NCI-H2196 (cell line): ENCODE data around the gene FBXO3.

Experiments used
- DNase-seq: peaks from one replicate; lab custom pipeline; 2025; ENCODE audit not compliant: unreplicated experiment; lab: John Stamatoyannopoulos, UW

Gene FBXO3

DNA sequence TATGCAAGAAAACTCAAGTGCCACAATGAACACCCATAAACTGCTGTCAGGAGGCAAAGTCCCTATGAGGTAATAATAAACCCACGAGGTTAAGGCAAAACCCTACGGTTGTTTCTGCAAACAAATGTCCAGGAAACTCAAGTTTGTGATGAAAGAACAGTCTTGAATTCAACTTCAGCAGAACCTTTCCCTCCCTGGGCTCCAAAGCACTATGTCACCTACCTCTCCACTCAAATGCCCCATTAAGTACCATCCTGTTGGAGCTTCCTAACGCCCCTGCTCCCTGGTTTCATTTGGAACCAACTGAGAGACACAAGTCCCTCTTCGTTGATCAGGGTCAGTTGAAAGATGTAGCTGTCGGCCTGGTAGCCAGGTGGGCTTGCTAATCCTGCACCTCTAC lies 71.1 kb downstream of the FBXO3 start:
- no peak for DNase-seq

DNA sequence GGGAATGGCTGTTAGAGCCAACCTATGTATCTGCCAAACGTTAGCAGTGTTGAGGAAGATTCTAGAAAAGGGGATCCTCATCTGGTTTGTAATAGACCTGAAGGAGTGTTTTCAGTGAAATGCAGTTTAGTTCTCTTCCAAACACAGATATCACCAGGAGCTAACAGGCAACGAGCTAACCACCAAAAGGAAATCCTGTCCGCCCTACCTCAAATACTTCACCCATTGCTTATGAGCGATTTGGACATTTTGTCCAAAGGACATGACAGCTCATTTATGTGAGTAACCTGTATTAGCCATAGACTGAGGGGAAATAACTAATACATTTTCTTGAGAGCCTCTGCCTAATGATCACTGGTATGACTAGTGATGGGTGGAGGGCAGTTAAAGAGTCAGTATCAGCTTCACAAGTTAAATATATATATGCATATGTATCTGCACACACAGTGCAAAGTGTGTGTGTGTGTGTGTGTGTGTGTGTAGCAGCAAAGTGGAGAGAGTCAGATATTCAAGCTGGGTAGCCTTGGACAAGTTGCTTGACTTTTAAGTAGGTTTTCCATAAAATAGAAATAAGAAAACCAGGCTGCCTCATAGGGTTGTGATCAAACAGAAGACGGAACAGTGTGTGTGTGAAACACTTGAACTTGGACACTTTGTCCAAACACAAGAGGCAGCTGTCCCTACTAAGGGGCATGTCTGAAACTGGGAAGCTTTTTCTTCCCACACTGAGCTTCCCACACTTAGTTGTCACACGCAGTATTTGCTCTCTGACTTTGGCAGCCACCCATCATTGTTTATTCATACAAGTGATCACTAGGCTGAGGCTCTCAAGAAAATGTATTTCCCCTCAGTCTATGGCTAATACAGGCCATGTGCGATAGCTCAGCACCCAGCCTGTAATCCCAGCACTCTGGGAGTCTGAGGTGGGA lies 72.8 kb downstream of the FBXO3 start:
- DNase-seq: peak; percentile 28

DNA sequence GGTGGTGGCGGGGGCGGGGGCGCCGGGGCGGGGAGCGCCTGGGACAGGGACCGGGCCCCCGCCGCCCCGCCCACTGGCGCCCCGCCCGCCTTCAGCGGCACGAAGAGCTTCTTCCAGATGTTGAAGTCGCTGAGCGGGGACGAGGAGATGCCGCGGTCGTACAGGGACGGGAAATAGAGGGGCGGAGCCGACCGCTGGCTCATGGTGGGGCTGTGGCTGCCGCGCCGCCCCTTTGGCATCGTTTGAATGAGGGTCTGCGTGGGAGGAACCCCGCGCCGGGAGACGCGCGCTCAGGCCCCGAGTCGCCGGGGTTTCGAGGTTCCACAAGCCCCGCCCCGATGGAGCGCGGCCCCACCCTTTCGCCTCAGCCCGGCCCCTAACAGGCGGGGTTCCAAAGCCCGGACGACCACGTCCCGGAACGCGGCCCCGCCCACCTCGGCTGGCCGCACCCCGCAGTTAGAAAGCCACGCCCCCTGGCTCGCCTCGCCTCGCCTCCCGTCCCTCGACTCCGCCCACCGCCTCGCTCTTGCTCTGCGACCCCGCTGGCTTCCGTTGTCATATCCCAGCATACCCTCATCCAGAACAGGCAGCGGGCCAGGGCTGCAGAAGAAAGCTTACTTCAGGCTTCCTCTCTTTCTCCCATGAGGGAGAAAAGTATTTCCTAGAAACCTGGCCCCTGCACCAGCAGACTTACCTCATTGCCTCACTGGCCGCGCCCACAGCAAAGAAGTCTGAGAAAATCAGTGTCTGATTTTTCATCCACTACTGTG lies 73.6 kb downstream of the FBXO3 start, which contains the start of gene C11orf91:
C11orf91 (minus strand) TSS at position 325 of the 770 bp plus-strand sequence; CDS start at position 239, 86 bp downstream.
- peak; percentile 96 for DNase-seq

DNA sequence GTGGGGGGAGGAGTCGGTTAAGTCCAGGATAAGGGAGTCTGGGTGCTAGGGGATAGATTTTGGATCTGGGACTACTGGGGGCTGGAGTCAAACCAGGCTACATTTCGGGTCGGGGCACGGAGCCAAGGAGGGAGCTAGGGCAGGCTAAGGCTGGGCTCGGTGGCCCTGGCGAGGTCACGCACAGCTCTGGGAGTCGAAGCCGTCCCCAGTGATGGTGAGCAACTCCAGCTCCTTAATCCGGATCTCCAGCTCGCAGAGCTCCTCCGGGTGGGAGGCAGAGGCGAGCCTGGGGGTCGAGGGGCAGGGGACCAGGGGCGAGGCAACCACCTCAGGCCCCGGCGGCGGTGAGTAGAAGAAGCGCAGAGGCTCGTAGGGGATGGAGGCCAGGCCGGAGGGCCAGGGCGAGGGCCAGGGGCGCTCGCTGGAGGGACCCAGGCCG lies 74.2 kb downstream of the FBXO3 start:
- no peak for DNase-seq

DNA sequence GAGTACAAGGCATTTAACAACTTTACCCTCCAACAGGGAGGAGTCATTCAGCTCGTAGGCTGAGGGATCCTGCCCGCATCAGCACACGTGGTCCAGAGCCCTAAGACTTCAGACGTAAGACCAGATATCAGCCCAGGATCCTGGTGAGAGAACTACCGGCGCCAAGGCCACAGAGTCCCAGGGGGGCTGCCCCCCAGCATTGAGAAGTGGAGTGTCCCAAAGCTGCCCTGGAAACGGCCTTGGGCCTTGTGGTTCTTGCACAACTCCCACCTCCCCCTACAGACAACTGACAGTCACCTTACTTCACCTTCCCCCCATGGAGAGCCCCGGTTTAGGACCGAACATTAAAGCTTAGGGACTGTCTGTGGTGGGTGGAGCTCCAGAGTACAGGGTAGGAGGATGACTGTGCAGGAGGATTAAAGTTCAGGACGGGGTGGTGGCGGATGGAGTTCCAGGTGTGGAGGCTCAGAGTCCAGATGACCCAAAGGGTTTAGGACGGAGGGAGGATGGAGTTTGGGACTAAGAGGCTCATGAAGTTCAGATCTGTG lies 74.7 kb downstream of the FBXO3 start:
- no peak for DNase-seq

DNA sequence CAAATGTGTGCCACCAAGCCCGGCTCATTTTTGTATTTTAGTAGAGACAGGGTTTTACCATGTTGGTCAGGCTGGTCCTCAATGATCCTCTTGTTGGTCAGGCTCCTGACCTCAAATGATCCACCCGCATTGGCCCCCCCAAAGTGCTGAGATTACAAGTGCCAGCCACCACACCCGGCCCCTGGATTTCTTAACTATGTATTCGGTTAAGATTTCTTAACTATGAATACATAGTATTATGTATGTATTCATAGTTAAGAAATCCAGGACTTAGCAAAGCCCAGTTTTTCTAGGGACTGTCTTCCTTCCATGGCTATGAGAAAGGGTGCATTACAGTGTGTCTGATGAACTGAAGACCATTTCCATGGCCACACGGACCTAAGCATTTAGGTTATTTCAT lies 75.4 kb downstream of the FBXO3 start:
- no peak for DNase-seq

DNA sequence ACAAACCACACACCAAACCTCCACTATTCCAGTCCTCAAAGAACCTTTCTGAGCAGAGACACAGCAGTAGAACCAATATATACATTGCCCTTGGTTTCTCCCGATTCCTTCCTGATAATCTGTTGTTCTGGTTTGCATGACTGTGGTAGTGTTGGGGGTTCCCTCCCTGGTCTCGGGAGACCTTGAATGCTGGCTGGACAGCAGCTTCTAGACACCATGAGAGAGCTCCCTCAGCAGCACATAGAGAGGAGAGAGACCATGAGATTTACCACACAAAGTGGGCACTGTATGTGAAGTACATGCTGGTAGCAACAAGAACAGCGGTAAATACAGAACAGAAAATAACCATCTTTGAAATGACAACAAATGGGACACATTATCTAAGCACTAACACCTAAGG lies 76.3 kb downstream of the FBXO3 start:
- no peak for DNase-seq

DNA sequence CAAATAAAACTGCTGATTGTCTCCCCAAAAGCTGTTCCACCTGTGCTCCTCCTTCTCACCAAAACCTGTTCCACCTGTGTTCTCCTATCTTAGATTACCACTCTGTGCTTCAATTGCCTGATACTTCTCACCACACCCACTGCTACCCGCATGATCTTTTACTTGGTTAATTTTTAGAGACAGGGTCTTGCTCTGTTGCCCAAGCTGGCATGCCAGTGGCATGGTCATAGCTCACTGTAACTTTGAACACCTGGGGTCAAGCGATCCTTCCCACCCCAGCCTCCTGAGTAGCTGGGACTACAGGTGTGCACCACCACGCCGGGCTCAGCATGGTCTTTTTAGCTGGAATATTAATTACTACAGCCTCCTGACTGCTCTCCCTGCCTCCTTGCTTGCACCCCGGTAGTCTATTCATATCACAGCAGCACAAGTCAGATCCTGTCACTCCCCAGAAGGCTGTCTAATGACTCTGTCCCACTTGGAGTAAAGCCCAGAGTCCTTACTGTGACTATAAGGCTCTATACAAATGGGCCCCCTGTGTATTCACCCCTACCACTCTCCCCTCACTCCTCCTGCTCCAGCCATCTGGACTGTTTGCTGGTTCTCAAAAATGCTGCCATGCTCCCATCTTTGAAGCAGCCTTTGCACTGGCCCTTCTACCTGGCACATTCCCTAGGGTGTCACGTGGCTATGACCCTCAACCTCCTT lies 77.2 kb downstream of the FBXO3 start:
- no peak for DNase-seq

DNA sequence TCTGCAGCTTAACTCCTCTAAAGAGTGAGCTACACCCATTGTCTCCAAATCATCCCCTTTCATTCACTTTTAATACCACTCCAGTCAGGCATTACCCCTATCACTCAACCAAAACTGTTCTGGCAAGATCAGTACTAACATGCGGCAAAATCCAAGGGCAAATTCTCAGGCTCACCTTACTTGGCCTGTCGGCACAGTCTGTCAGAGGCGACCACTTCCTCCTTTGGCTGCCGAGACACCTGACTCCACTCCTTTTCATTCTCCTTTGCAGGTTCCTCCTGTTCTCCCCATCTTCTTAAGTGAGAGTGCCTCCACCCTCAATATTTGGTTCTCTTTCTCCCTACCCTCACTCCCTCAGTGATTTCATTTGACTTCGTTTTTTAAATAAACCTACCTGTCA lies 77.9 kb downstream of the FBXO3 start:
- DNase-seq: no peak

DNA sequence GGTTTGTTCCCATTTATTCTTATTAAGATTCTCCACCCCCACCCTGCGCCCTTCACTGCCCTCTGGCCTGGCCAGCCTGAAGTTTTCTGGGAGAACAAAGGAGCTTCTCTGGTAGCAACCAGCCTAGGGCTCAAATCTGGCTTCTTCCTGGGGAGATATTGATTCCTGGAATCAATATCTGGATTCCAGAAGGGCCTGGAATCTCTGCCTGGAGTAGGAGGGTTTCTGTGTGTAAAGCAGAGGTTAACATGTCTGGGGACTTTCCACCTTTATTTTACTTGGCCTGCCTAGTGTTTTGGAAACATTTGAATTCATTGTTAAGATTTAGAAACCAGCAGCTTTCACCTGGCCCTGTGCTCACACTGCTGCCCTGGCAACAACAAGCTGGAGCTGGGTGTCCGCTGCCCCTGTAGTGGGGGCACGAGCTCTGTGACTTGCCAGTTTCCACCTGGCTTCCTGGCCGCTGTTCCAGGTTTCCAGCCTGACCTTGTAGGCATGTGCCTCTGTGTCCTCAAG lies 79.2 kb downstream of the FBXO3 start:
- peak; percentile 13 for DNase-seq

DNA sequence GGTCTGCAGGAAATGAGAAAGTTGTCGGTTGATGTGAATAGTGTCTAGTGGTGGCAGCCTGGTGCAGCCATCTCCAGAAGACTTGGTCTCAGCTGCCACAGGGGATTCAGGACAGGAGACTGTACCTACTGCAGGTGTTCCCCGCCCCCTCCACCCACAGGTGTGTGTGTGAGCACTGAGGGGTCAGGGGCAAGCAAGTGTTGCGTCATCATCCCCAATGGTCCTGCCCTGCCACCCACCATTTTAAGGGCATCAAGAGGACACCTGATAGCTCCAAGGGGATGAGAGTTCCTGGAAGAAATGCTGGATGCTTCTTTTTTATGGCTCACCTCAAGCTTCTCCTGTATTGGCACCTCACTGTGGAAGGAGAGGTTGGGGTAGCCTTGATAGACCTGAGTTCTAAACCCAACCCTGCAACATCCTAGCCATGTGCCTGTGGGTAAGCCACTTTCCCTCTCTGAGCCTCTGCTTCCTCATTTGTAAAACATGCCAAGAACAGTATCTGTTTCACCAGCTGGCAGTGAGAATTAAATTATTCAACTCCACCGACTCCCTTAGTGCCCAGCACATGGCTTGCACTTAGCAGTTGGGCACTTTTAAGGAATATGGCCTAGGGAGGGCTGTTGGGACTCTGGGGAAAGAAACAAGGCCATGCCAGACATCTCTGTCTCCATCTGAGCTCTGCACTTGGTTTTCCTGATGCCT lies 79.8 kb downstream of the FBXO3 start:
- DNase-seq: no peak

DNA sequence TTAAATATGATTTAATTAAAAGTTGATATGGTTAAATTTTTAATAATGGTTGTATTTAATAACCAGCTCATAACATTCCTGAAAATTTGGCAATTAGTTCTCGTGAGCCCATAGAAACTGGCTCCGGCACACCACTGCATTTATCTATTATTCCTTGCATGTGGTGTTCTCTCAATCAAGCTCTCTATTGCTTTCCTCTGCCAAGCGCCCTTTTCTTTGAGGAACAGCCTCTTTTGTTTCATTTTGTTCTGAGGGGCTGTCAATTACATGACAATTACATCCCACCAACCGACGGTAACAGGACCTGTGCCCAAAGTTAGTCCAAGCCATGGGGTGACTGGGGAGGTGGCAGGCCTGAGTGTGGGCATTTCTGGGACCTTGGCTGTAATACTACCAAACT lies 81.8 kb downstream of the FBXO3 start:
- DNase-seq: no peak

DNA sequence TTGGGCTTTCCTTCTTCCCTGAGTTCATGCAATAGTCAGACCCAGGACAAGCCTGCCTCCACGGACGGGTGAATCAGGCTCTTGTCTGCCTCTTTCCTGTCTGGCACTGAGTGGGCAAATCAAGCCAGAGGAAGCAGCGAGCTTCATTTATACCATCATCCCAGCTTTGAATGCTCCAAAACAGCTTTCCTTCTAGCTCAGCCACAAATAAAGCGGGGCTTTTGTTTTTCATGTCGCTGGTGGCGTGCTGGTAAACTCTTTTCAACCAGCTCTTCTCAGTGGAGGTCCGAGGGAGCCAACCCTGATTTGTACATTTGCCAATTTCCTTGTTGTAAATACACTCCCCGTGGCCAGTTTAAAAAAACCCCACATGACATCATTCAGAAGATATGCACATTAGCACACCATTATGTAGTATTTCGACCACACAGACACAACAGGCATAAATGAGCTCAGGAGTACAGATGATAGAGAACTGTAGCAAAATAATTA lies 82.3 kb downstream of the FBXO3 start:
- peak; percentile 91 for DNase-seq

DNA sequence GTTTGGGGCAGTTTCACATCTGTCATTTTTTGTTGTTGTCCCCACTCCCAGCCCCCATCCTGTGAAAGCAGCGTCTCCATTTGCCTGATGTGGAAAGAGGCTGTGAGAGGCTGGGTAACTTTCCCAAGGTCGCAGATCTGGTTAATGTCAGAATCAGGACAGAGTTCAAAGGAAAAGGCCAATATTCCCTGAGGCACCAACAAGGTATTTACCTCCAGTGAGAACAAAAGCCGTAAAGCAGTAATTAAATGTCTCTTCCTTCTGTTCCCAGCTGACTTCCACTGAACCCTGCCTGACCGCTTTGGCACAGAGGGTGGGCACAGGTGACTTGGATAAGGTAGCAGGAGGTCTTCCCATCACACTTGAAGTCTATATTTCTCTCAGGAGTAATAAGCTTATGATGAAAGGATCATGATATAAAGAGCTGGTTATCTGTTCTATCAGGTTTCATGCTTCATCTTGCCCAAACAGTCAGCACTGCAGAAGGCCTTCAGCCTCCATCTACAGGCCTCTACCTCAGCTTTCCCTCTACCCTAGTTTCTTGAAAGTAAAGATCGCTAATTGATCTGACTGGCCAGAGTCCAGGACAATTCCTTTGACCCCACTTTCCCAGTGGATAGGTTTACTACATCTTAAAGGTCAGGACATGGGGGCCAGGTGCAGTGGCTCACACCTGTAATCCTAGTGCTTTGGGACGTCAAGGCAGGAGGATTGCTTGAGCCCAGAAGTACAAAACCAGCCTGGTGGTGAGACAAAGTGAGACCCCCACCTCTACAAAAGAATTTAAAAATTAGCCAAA lies 83.1 kb downstream of the FBXO3 start:
- peak; percentile 10 for DNase-seq
